Tracheal epithelial cell (primary cell): ENCODE measurements around the gene FSTL1. TPM values are rescaled to one million over a fixed set of nuclear protein-coding genes. Genes with fewer than 3 reads are reported as not detected.

Experiments
- total RNA-seq: library from RNA; depleted of rRNA; stranded (reverse); fragments of >200 nt; gene quantifications from 2 replicates; pipeline ENCODE4 v1.2.1, GENCODE V29; 2014

The FSTL1 gene, protein sequence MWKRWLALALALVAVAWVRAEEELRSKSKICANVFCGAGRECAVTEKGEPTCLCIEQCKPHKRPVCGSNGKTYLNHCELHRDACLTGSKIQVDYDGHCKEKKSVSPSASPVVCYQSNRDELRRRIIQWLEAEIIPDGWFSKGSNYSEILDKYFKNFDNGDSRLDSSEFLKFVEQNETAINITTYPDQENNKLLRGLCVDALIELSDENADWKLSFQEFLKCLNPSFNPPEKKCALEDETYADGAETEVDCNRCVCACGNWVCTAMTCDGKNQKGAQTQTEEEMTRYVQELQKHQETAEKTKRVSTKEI
- 47.3 and 286 TPM in 2 replicates for total RNA-seq

DNA sequence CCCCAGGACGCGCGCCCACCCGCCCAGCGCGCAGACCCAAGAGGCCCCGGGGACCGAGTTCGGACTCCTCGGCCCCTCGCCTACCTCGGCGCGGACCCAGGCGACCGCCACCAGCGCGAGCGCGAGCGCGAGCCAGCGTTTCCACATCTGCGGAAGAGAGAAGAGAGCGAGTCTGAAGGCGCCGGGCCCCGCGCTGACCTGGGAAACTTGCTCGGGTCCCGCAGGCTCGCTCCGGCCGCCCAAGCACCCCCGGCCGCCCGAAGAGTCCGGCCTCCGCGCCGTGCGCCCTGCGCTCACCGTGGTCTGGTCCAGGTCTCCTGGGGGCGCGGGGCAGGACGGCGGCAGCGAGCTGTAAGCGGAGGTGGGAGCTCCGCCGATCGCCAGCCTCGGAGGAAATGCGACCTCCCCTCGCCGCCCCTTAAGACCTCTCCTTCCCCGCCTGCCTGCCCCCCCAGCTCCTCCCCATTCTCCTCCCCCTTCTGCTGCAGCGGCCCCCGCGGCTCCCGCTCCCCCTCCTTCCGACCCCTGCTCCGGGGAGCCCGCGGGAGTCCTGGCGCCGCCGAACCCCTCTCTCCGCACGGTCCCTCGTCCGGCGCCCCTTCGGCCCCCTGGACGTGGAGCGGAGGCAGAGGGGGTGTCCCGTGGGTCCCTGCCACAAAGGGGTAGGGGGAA lies at the start of gene FSTL1:
Gene FSTL1, minus strand, starts transcription at position 393 of the 672 bp plus-strand sequence. Its CDS starts 246 bp downstream, at position 147.

DNA sequence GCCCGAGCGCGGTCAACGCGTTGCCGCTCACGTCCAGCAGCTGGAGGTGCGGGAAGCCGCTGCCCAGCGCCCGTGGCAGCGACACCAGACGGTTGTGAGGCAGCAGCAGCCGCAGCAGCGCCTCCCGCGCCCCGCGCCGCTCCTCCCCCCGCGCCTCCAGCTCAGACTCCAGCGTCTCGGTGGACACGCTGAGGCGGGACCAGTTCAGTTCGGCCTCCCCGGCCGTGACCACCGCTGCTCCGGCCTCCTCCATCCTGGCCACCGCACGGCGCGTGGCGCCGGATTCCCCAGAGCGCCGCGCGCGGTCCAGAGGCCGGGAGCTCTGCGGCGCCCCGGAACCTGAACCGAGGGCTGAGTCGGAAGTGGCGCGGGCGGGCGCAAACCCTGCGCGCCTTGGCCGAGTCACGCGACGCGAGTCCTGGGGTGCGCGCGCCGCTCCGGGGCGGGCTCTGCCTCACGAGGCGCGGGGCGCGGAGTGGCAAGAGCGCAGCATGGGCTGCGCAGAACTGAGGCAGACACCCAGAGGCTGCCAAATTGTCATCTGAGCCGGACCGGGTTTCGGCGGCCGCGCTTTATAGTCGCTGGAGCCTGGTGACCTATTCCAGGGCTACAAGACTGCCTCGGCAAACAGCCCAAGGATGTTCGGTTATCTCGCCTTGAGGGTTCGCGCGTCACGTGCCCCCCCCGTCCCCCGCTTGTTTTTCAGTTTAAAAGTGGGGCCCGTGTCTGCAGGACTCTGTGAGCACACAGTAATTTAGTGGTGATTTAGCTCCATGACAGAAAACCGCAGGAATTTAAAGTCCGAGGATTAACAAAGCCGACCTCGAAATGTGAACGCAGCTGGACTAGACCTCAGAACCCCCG lies 101.6 kb downstream of the FSTL1 start, which contains the start of gene LRRC58:
Gene LRRC58, minus strand, starts transcription at position 364 of the 864 bp plus-strand sequence. Its CDS starts 111 bp downstream, at position 253.

Other genes starting within 250 kb of the FSTL1 start
- gene GPR156, start 165.8 kb downstream of the FSTL1 start, total RNA-seq, result 0.48 TPM in 1 of 2 replicates, not detected in the other
- gene LRRC58, start 101.6 kb downstream of the FSTL1 start, total RNA-seq, result 27.2 and 36.4 TPM in 2 replicates
- 23.4 and 26.7 TPM in 2 replicates for gene NDUFB4, start 145.3 kb upstream of the FSTL1 start, total RNA-seq
- 3.4 TPM in 1 of 2 replicates, not detected in the other for gene HGD, start 231.2 kb upstream of the FSTL1 start, total RNA-seq